Stimulated activated CD4-positive, alpha-beta T cell treated with anti-CD3 and anti-CD28 coated beads, Interleukin-4, amount 100 ng/mL, for 1 hour (primary cell): ENCODE data around the gene HLA-DRB1.
"Not testable (repeated sequence)": the region's sequence is repeated elsewhere in the genome, so short reads cannot be mapped to it uniquely, and the experiment has no call there.

Experiments
- DNase-seq: peaks from one replicate; pipeline ENCODE4 v3.0.0-alpha.2; 2020

Gene HLA-DRB1

DNA sequence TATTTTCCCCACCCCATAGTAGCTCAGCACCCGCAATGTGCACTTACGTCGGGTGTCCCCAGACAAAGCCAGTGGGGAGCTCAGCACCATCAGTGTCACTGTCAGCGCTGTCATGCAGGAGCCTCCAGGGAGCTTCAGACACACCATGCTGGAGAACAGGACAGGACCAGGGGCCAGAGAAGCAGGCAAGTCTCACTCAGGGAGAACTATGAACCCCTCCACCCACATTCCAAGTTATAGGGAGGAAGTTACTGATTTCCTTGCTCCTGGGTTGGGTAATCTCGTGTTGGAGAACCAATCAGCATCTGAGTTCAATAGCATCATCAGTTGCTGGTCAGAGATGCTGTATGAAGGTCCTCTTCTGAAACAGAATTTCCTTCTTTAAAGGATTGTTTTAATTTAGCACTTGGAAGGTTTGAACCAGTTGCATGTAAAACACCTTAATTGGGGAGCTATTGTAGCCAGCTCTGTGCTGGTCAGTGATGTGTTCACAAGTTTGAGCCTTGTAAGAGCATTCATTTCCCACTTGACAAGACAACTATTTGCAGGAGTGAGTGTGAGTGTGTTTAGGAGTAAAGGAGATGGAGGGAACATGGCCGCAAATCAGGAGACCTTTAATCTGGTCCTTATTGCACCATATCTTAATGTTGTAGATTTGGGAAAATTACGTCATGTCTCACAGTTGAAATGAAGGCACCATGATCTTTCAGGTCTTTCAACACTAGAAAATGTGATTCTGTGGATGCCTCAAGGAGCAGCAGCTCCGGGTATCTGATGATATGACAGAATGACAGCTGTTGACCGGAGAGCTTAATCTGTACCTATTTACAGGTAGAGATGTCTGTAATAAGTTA is at the start of gene HLA-DRB1:
HLA-DRB1 (minus strand) TSS at position 253 of the 854 bp plus-strand sequence; CDS start at position 147, 106 bp downstream.
- peak; percentile 15 for DNase-seq

- no peak for DNase-seq
Observed at GRCh38 chr6:32638532-32639219, 49.0 kb upstream of the HLA-DRB1 start.

DNA sequence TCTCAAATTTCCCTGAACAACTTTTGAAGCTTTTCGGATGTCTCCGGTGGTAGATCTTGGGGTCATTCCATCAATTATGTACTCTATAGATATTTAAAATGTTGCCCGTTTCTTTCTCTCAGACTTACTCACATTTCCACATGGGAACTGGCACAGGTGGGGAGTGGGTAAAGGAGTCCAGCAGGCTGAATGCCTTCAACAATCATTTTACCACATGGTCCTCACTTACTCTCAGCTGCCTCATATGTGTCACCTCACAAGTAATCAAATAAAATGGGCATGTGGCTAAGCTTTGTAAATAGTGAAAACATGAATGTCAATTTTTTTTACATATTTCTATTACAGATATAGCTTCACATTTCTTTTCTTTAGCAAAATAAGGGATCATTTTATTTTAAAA is 48.2 kb upstream of the HLA-DRB1 start:
- DNase-seq: no peak

DNA sequence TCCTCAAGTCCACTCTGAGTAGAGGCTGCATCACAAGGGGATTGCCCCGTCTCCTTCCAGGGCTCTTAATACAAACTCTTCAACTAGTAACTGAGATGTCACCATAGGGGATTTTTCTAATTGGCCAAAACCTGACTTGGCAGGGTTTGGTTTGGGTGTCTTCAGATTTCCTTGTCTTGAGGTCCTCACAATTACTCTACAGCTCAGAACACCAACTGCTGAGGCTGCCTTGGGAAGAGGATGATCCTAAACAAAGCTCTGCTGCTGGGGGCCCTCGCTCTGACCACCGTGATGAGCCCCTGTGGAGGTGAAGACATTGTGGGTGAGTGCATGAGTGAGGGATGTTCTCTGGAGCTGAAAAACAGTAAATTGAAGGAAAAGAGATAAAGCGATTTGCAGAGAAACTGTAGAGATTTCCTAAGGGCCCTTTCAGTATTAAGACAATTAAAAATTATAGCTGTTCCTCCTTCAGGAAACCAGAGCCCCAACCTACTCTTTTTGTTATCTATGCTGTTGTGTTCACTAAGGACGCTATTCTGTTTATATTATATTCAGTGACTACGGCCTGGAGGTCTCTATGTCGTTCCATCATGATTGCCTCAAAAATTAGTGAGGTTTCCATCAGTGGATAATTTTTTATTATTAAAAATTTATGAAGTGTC is 47.7 kb upstream of the HLA-DRB1 start, which contains the start of gene HLA-DQA1:
HLA-DQA1 (plus strand) TSS at position 188 of the 662 bp plus-strand sequence; CDS start at position 241, 53 bp downstream.
- DNase-seq: no peak

DNA sequence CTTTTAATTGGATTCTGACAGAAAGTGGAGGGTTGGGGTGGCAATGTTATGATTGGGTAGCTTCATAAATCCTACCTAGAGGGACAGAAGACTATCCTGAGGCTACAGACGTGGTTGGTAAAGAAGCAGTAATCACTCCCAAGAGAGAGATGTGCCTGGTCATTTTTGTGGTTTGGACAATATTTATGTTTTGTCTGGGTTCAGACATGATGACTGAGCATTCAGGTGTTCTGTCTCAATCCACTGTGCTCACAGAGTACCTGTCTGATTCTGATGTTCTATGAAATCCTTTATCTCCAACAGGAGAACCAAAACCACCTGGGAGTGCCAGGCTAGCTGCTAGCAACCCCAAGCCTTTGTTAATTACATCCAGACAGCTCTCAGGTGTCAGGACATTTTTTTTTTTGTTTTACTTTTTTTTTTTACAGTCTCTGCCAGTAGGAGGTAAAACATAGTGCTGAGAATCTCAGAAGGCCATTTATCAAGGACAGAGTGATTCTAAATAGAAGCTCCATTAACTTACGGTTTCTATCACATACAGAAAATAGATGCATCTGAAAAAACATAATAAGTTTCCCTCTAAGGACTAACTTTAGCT is 46.0 kb upstream of the HLA-DRB1 start:
- DNase-seq: no peak

- DNase-seq: not testable (repeated sequence)
Observed at GRCh38 chr6:32629793-32630192, 40.1 kb upstream of the HLA-DRB1 start.

GRCh38 chr6:32627831-32628230 is 38.2 kb upstream of the HLA-DRB1 start:
- peak; percentile 5 for DNase-seq

- no peak for DNase-seq
Observed at GRCh38 chr6:32627249-32627648, 37.6 kb upstream of the HLA-DRB1 start.

DNA sequence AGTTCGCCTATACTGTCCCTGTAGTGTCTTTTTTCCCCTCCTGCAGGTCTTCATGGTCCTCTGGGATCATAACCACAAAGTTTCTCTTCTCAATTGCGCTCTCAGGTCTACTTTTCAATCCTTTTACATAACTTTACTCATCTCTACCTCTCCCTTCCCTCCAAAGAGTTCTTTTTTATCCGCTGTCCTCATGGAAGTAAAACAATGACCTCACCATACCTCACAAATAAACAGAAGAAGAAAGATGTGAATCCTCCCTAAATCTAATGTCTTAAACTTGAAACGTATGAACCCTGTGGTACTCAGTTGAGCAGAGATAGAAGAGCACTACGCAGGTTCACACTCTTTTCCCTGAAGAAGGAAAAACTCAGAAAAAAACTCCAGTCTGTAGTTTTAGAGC is 35.5 kb upstream of the HLA-DRB1 start:
- DNase-seq: no peak

- DNase-seq: no peak
Observed at GRCh38 chr6:32624565-32624964, 34.9 kb upstream of the HLA-DRB1 start.

DNA sequence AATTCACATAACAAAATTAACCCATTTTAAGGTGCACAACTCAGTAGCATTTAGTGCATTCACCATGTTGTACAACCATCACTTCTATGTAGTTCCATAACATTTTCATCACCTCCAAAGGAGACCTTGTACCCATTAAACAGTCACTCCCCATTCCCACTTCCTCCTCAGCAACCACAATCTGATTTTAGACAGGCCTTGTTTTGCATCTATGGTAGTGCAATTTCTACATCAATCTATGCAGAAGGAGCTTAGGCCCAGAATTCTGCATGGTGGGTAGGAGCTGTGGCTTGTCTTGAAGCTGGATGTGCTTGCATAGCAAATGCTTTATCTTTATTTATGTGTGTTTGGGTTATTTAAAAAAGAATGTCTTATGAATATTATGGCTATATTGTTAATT is 34.0 kb upstream of the HLA-DRB1 start:
- no peak for DNase-seq

DNA sequence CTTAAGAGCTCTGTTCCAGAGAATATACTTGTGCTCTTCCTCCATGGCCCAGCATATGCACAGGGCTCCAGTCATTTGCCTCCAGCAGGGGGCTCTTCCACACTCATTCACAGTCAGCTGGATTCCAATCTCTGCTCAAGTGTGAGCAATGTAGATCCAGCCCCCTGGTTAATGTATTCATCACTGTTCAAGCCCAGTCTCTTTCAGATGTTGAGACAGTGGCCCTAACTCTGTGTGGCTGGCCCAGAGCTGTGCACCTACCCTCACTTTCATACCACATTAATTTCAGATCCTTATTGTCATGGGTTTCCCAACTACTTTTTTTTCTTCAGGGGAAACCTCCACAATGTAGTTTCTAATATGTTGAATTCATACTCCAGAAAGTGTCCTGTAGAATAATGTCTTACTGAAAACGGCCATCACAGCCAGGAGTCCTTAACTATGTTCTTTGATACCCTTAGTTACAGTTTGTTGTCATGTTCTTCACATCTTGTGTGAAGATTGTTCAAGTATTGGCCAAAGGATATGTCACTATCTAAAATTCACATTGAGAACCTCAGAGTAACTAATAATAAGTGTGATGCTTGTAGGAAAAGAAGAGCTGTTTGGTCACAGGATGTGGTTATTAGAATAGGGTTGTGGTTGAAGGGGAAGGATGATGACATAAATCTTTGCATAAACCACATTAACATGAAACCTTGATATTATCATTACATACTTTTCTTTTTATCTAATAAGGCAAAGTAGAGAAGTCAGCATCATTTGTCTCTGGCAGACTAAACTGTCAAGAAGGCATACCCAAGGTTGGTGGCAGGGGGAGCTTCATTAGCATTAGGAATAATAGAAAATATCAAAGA is 33.1 kb upstream of the HLA-DRB1 start:
- peak; percentile 26 for DNase-seq

GRCh38 chr6:32621372-32621771 is 31.7 kb upstream of the HLA-DRB1 start:
- no peak for DNase-seq

DNA sequence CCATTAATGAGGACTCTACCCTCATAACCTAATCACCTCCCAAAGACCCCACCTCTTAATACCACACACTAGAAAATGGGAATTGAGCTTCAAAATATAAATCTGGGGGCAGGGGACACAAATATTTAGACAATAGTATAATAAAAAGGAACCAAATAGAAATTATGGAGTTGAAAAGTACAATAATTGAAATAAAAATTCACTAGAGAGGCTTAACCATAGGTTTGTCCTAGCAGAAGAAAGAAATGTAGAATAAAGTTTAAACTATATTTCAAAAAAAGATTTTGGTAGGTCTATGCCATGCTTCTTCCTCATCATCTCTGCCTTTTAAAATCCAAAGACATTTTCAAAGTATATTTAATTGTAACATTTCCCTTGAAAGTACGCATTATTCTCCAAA is 28.1 kb upstream of the HLA-DRB1 start:
- DNase-seq: no peak

DNA sequence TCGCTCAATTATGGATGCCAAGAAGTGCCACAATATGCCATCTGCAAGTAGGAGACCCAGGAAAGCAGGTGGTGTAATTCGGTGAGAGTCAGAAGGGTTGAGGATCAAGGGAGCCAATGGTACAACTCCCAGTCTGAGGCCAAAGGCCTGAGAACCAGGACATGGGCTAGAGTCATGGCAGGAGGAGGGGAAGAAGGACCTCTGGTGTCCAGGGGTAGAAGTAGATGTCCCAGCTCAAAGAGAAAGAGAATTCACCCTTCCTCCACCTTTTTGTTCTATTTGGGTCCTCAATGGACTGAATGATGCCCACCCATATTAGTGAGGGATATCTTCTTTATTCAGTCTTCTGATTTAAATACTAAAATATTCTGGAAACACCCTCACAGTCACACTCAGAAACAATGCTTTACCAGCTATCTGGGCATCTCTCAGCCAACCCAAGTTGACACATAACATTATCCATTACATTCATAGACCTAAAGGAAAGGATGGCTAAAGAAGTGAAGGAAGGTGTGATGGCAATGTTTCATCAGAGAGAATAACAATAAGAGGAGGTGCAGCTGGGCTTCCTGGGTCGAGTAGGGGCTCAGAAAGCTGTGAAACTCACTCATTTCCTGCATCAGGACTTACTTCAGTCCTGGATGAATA is 26.4 kb upstream of the HLA-DRB1 start:
- DNase-seq: no peak

DNA sequence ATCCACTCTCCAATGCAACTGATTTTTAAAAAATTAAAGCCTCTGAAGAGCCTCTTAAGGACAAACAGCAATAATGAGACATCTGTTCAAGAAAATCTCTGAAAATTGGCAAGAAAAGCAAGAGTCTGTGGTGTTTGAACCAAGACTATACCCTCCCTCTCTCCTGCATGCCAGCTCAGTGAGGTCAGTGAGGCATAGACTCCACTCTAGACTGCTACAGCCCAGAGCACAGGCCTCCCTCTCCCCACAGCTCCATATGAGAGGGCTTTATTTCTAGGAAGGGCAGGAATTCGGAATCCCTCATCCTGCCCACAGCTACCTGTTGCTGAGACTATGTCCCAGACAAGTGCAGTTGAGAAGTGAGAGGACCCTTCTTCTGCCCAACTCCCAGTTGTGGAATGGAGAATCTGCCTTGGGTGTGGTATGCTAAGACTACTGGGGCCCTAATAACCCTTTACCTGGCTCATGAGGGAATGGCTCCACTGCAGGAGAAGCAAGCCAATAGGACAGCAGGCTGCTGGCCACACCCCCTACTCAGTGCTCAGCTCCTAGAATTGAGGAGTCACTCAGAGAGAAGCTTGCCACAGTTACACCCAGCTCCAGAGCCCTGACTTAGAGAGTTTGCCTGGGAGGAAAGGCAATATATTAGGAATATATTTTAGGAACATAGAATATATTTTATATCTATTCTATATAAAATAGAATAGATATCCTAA is 24.9 kb upstream of the HLA-DRB1 start:
- no peak for DNase-seq

GRCh38 chr6:32613475-32613874 is 23.8 kb upstream of the HLA-DRB1 start:
- no peak for DNase-seq

GRCh38 chr6:32610682-32611296 is 21.1 kb upstream of the HLA-DRB1 start:
- DNase-seq: no peak

GRCh38 chr6:32609731-32610640 is 20.3 kb upstream of the HLA-DRB1 start:
- DNase-seq: peak; percentile 15
